HCT116 (cell line): ENCODE results near the gene ANP32D.

ENCODE experiments used
- POLR2A ChIP-seq: IDR thresholded peaks from 2 replicates; pipeline ENCODE4 v1.7.0; 2011; ENCODE audit warnings: borderline replicate concordance; ENCODE audit not compliant: insufficient read depth, insufficient read length; ENCODE audit errors: extremely low read depth
- POLR2AphosphoS5 ChIP-seq: IDR thresholded peaks from 2 replicates; pipeline ENCODE4 v1.6.1; 2011; ENCODE audit warnings: mild to moderate bottlenecking, low read depth, low read length, moderate library complexity
- YY1 ChIP-seq: IDR thresholded peaks from 2 replicates; pipeline ENCODE4 v1.6.1; 2011; ENCODE audit warnings: low read length, low read depth, moderate library complexity, mild to moderate bottlenecking; ENCODE audit not compliant: insufficient replicate concordance; ENCODE audit errors: extremely low read depth
- ZFX ChIP-seq: fragments of 450-650 bp; IDR thresholded peaks from 2 replicates; pipeline ENCODE4 v1.6.1; 2017
- ZNF274 ChIP-seq: fragments of 200-500 bp; sonication (Bioruptor generic); IDR thresholded peaks from 2 replicates; pipeline ENCODE4 v1.6.1; 2014; ENCODE audit warnings: mild to moderate bottlenecking, low read depth, low read length, inconsistent platforms
- TF ChIP-seq, protein P1 (sequence below), 3 experiments: fragments of 200-600 bp in 1 of 3; sonication (generic) in 1 of 3; IDR thresholded peaks in 2 of 3; conservative IDR thresholded peaks in 1 of 3; 2 replicates each; pipeline ENCODE4 v1.5.1; 2012 to 2017; ENCODE audit warnings: low read depth in 2 of 3, low read length in 2 of 3, antibody characterized with exemption in 1 of 3, borderline replicate concordance in 1 of 3, control low read depth in 1 of 3, mild to moderate bottlenecking in 1 of 3, mixed read lengths in 1 of 3, mixed run types in 1 of 3, moderate library complexity in 1 of 3; ENCODE audit not compliant: insufficient read depth in 1 of 3

DNA sequence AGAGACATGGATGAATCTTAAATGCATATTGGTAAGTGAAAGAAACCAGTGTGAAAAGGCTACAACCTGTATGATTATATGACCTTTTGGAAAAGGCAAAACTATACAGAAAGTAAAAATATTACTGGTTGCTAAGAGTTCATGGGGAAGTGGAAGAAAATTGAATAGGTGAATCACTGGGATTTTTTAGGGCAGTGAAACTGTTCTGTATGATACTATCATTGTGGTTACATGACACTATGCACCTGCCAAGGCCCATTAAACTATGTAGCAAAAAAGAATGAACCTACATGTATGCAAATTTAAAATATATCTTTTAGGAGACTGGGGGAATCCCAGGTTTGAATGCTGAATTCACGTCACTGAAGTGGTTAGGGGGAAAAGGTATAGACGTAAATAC is 40.5 kb downstream of the ANP32D start:
- TF ChIP-seq, protein P1, sequence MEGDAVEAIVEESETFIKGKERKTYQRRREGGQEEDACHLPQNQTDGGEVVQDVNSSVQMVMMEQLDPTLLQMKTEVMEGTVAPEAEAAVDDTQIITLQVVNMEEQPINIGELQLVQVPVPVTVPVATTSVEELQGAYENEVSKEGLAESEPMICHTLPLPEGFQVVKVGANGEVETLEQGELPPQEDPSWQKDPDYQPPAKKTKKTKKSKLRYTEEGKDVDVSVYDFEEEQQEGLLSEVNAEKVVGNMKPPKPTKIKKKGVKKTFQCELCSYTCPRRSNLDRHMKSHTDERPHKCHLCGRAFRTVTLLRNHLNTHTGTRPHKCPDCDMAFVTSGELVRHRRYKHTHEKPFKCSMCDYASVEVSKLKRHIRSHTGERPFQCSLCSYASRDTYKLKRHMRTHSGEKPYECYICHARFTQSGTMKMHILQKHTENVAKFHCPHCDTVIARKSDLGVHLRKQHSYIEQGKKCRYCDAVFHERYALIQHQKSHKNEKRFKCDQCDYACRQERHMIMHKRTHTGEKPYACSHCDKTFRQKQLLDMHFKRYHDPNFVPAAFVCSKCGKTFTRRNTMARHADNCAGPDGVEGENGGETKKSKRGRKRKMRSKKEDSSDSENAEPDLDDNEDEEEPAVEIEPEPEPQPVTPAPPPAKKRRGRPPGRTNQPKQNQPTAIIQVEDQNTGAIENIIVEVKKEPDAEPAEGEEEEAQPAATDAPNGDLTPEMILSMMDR (IDR thresholded peaks at IDR 0.05 in 2 of 3, conservative IDR thresholded peaks at IDR 0.05 in 1 of 3; ENCODE audit: borderline replicate concordance in 1 of 3, insufficient read depth in 1 of 3, low read depth in 2 of 3, low read length in 2 of 3), result no peak
- TF ChIP-seq POLR2AphosphoS5, result no peak
- no peak for TF ChIP-seq YY1
- no peak for TF ChIP-seq POLR2A
- no peak for TF ChIP-seq ZFX
- no peak for TF ChIP-seq ZNF274
